SH-SY5Y (cell line): ENCODE results near the gene TFPI2.

ENCODE experiments used
- GATA2 ChIP-seq: IDR thresholded peaks from 2 replicates; pipeline ENCODE4 v1.6.1; 2011; ENCODE audit warnings: mild to moderate bottlenecking, low read depth, low read length
- GATA3 ChIP-seq: IDR thresholded peaks from 2 replicates; pipeline ENCODE4 v1.6.1; 2011; ENCODE audit warnings: low read depth, mild to moderate bottlenecking, low read length, moderate library complexity

DNA sequence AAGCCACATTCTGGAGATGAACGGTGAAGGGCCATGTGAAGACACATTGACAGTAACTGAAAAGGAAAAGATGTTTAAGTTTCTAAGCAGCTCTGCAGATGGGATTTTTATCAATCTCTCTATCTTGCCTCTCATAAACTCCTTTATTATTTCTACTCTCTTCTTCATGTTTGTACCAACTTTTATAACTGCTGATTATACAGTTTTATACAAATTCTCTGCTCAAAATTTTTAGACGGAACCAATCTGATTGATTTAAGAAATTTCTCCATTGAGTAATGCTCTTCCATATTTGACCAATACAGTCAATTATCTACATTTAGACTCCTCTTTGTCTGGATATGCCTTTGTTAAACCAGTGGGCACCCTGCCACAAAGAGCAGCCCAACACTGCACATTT lies 31.7 kb downstream of the TFPI2 start:
- TF ChIP-seq GATA2, result no peak
- no peak for TF ChIP-seq GATA3
